ENCODE results near the gene NDOR1.

The NDOR1 gene

DNA sequence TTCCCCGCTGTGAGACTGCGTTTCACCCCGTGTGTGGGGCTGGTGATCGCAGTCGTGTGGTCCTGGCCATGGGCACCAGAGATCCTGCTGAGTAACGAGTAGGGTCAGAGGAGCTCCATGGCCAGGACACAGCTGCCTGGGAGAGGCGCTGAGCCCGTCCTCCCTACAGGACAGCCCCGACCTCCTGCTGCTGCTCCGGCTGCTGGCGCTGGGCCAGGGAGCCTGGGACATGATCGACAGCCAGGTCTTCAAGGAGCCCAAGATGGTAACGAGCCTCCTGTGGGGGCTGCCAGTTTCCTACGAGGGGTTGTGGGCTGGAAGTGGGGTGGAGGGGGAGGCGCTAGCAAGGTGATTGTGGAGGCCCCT, 60.6 kb downstream of the NDOR1 start:
- no peak for DNase-seq
